OCI-LY1 (cell line): Measurements from ENCODE around the gene CDC7.

Source experiments
- H2AFZ ChIP-seq: fragments of 200-600 bp; sonication (generic), shearing (Covaris generic); 2 replicates; pipeline ENCODE4 v1.6.0; 2014; ENCODE audit warnings: antibody characterized with exemption, mild to moderate bottlenecking, low read length
- H3F3A ChIP-seq: fragments of 200-600 bp; sonication (generic), shearing (Covaris generic); 2 replicates; pipeline ENCODE4 v1.6.0; 2014; ENCODE audit warnings: mild to moderate bottlenecking, antibody characterized with exemption, low read length, moderate library complexity; ENCODE audit not compliant: insufficient read depth
- H3K27ac ChIP-seq: fragments of 200-600 bp; sonication (generic); 2 replicates; pipeline ENCODE4 v1.5.1; 2014; ENCODE audit warnings: low read length, mixed run types, mild to moderate bottlenecking, low read depth; ENCODE audit not compliant: poor library complexity, severe bottlenecking
- H3K27me3 ChIP-seq: fragments of 200-600 bp; sonication (generic); 2 replicates; pipeline ENCODE4 v1.6.0; 2014; ENCODE audit warnings: antibody characterized with exemption, mild to moderate bottlenecking, low read length, moderate library complexity; ENCODE audit not compliant: insufficient read depth
- H3K36me3 ChIP-seq: fragments of 200-600 bp; sonication (generic); 2 replicates; pipeline ENCODE4 v1.6.1; 2014; ENCODE audit warnings: mild to moderate bottlenecking, antibody characterized with exemption, low read length, moderate library complexity, mixed read lengths; ENCODE audit not compliant: insufficient read depth
- H3K4me1 ChIP-seq: fragments of 200-600 bp; sonication (generic); 2 replicates; pipeline ENCODE4 v1.5.1; 2014; ENCODE audit warnings: mild to moderate bottlenecking, low read length, moderate library complexity; ENCODE audit not compliant: insufficient read depth, severe bottlenecking
- H3K4me2 ChIP-seq: fragments of 200-600 bp; sonication (generic), shearing (Covaris generic); 2 replicates; pipeline ENCODE4 v1.6.1; 2014; ENCODE audit warnings: low read length
- H3K4me3 ChIP-seq: fragments of 200-600 bp; sonication (generic); 2 replicates; pipeline ENCODE4 v1.5.1; 2014; ENCODE audit warnings: low read length, low read depth, mild to moderate bottlenecking, mixed read lengths; ENCODE audit not compliant: poor library complexity, severe bottlenecking
- H3K79me2 ChIP-seq: fragments of 200-600 bp; shearing (Covaris generic); 2 replicates; pipeline ENCODE4 v1.6.1; 2016; ENCODE audit warnings: mixed run types, low read length, mixed read lengths; ENCODE audit not compliant: insufficient read depth
- H3K9ac ChIP-seq: fragments of 200-600 bp; sonication (generic), shearing (Covaris generic); 2 replicates; pipeline ENCODE4 v1.6.1; 2014; ENCODE audit warnings: mild to moderate bottlenecking, low read length, mixed read lengths
- H3K9me2 ChIP-seq: fragments of 200-600 bp; sonication (generic), shearing (Covaris generic); 2 replicates; pipeline ENCODE4 v1.6.1; 2014; ENCODE audit warnings: low read depth, mild to moderate bottlenecking, low read length, mixed read lengths
- H3K9me3 ChIP-seq: fragments of 200-600 bp; shearing (Covaris generic); 2 replicates; pipeline ENCODE4 v1.6.1; 2014; ENCODE audit warnings: low read length, mixed read lengths
- H4K20me1 ChIP-seq: fragments of 200-600 bp; sonication (generic), shearing (Covaris generic); 2 replicates; pipeline ENCODE4 v1.6.0; 2016; ENCODE audit warnings: mild to moderate bottlenecking, low read length; ENCODE audit not compliant: insufficient read depth
- CTCF ChIP-seq: fragments of 200-600 bp; sonication (generic), shearing (Covaris generic); IDR thresholded peaks from 2 replicates; pipeline ENCODE4 v1.5.1; 2017; ENCODE audit warnings: mild to moderate bottlenecking, antibody characterized with exemption, low read length, moderate library complexity, mixed read lengths
- EZH2 ChIP-seq: fragments of 200-600 bp; sonication (generic), shearing (Covaris generic); IDR thresholded peaks from 2 replicates; pipeline ENCODE4 v1.8.0; 2017; ENCODE audit warnings: borderline replicate concordance, mixed run types, mild to moderate bottlenecking, antibody characterized with exemption, low read length, moderate library complexity, mixed read lengths

Gene CDC7

GRCh38 chr1:91503975-91504530 is 3.4 kb downstream of the CDC7 start:
- H3F3A ChIP-seq: no peaks in the 10 kb centered on the region
- H3K27ac ChIP-seq: no peak overlapping the region
- peaks cover 44% of the 10 kb centered on the region for H3K4me1 ChIP-seq
- no peaks in the 10 kb centered on the region for H3K27me3 ChIP-seq
- peak overlapping the region; percentile 35; the same call in 1 of the 2 replicates for H3K4me2 ChIP-seq
- H3K9ac ChIP-seq: no peak overlapping the region
- no peaks in the 10 kb centered on the region for H4K20me1 ChIP-seq
- TF ChIP-seq EZH2: no peak
- no peak for TF ChIP-seq CTCF
- H3K9me3 ChIP-seq: no peaks in the 10 kb centered on the region
- peaks cover 30% of the 10 kb centered on the region; the same call in 1 of the 2 replicates for H3K36me3 ChIP-seq
- peaks cover 71% of the 10 kb centered on the region for H3K79me2 ChIP-seq
- H2AFZ ChIP-seq: no peak overlapping the region
- no peak overlapping the region for H3K4me3 ChIP-seq
- no peaks in the 10 kb centered on the region for H3K9me2 ChIP-seq

GRCh38 chr1:91505086-91505485 is 4.4 kb downstream of the CDC7 start:
- Histone ChIP-seq H3K4me2 (peak overlapping the region; percentile 35), H3K4me3 (no peak overlapping the region), H3K27ac (no peak overlapping the region), H3K9ac (peak overlapping the region; percentile 12; the same call in 1 of the 2 replicates), H3K36me3 (peaks cover 38% of the 10 kb centered on the region; the same call in 1 of the 2 replicates), H4K20me1 (no peaks in the 10 kb centered on the region), H3K79me2 (peaks cover 71% of the 10 kb centered on the region), H3K9me2 (no peaks in the 10 kb centered on the region), H3K9me3 (no peaks in the 10 kb centered on the region), H2AFZ (no peak overlapping the region), H3F3A (no peaks in the 10 kb centered on the region), H3K4me1 (peaks cover 40% of the 10 kb centered on the region), H3K27me3 (no peaks in the 10 kb centered on the region)
- no peak for TF ChIP-seq CTCF
- no peak for TF ChIP-seq EZH2

- H3K4me3 ChIP-seq: no peak overlapping the region
- H4K20me1 ChIP-seq: no peaks in the 10 kb centered on the region
- H3K9me3 ChIP-seq: no peaks in the 10 kb centered on the region
- H3K27ac ChIP-seq: no peak overlapping the region
- no peak overlapping the region for H2AFZ ChIP-seq
- H3K9ac ChIP-seq: no peak overlapping the region
- peaks cover 71% of the 10 kb centered on the region for H3K79me2 ChIP-seq
- no peak overlapping the region for H3K4me2 ChIP-seq
- no peaks in the 10 kb centered on the region for H3K27me3 ChIP-seq
- H3K36me3 ChIP-seq: peaks cover 47% of the 10 kb centered on the region
- H3K9me2 ChIP-seq: no peaks in the 10 kb centered on the region
- TF ChIP-seq CTCF (no peak), EZH2 (no peak)
- H3K4me1 ChIP-seq: peaks cover 36% of the 10 kb centered on the region
- H3F3A ChIP-seq: no peaks in the 10 kb centered on the region; the same call in 1 of the 2 replicates
Observed at GRCh38 chr1:91506071-91506470, 5.4 kb downstream of the CDC7 start.
